ENCODE data around the gene ATF4. TPM values are rescaled to one million over a fixed set of nuclear protein-coding genes. Genes with fewer than 3 reads are reported as not detected.
A peak's percentile ranks its signal among the peaks of the same experiment; 100 is the strongest.

The ATF4 gene
- total and polyA plus RNA-seq, 2 of the 13 experiments (the other 11 are each of a cell fraction or from before 2014, with no cell fraction given) = 486 to 1,297 TPM

- TF ChIP-seq ZNF746 (CRISPR knock-in tag; IDR thresholded peaks at IDR 0.05) = peak; percentile 55; the same call in 1 of the 2 replicates
- 0 out of 2 replicates have a peak, but pooled peaks have one; percentile 53 for TF ChIP-seq THAP7 (CRISPR knock-in tag; IDR thresholded peaks at IDR 0.05)
- TF ChIP-seq PATZ1 (CRISPR knock-in tag; IDR thresholded peaks at IDR 0.05) = 0 out of 2 replicates have a peak, but pooled peaks have one; percentile 36
- TF ChIP-seq KLF15 (CRISPR knock-in tag; IDR thresholded peaks at IDR 0.05; ENCODE audit: borderline replicate concordance) = peak; percentile 86; the same call in 1 of the 2 replicates
- no peak for TF ChIP-seq ARID3A (IDR thresholded peaks at IDR 0.05; ENCODE audit: low read depth, low read length)
- no peak for TF ChIP-seq GZF1 (CRISPR knock-in tag; IDR thresholded peaks at IDR 0.05)
- TF ChIP-seq REPIN1 (CRISPR knock-in tag; IDR thresholded peaks at IDR 0.05; ENCODE audit: borderline replicate concordance, low read depth) = peak; percentile 62; the same call in 1 of the 2 replicates
- TF ChIP-seq TAF1 (CRISPR knock-in tag; IDR thresholded peaks at IDR 0.05) = no peak
- peak; percentile 50; the same call in 1 of the 2 replicates for TF ChIP-seq IRF9 (CRISPR knock-in tag; IDR thresholded peaks at IDR 0.05; ENCODE audit: borderline replicate concordance)
- no peak for TF ChIP-seq ZNF740 (CRISPR knock-in tag; IDR thresholded peaks at IDR 0.05)
- no peak for TF ChIP-seq U2AF2 (IDR thresholded peaks at IDR 0.05; ENCODE audit: low read depth, low read length)
- TF ChIP-seq ZGPAT (CRISPR knock-in tag; IDR thresholded peaks at IDR 0.05) = peak; percentile 52; the same call in 1 of the 2 replicates
- TF ChIP-seq ZSCAN30 (CRISPR knock-in tag; IDR thresholded peaks at IDR 0.05) = 0 out of 2 replicates have a peak, but pooled peaks have one; percentile 56
- no peak for TF ChIP-seq HNF4A (CRISPR knock-in tag; IDR thresholded peaks at IDR 0.05)
- TF ChIP-seq ZNF704 (CRISPR knock-in tag; IDR thresholded peaks at IDR 0.05; ENCODE audit: borderline replicate concordance) = peak; percentile 58; the same call in 1 of the 2 replicates
- peak; percentile 58; the same call in 1 of the 2 replicates for TF ChIP-seq ONECUT2 (CRISPR knock-in tag; IDR thresholded peaks at IDR 0.05)
- peak; percentile 87 for TF ChIP-seq ZNF563 (CRISPR knock-in tag; IDR thresholded peaks at IDR 0.05)
- peak; percentile 93 for TF ChIP-seq ZNF441 (CRISPR knock-in tag; IDR thresholded peaks at IDR 0.05; ENCODE audit: borderline replicate concordance)
Measured at GRCh38 chr22:39545386-39546365, 25.3 kb downstream of the ATF4 start (continued).

Measured in HepG2 (cell line).